IMR-90 (cell line): Measurements from ENCODE around the gene SPATS2L. TPM values are rescaled to one million over a fixed set of nuclear protein-coding genes. Genes with fewer than 3 reads are reported as not detected.
A peak's percentile ranks its signal among the peaks of the same experiment; 100 is the strongest.

Experiments
- ATAC-seq: fragments of 200-7000 bp; cut with Tn5 transposase; 2 replicates; pipeline ENCODE4 v1.9.1; 2020; ENCODE audit warnings: low read depth, mild to moderate bottlenecking, moderate library complexity
- BruUV-seq: library from RNA; stranded (reverse); fragments of 400-500 nt; replicated peaks from 2 replicates; lab custom pipeline; 2021; lab: Mats Ljungman, UMichigan
- CTCF ChIA-PET: fragments of 300-600 bp; formaldehyde crosslinking; extraction: SDS; loops from one replicate; lab custom pipeline; 2021; ENCODE audit warnings: antibody characterized with exemption; lab: Yijun Ruan, JAX
- POLR2A ChIA-PET: fragments of 300-600 bp; sonication (Branson Sonifier 250); formaldehyde crosslinking; loops from one replicate; lab custom pipeline; 2022; ENCODE audit warnings: antibody characterized with exemption; ENCODE audit not compliant: unreplicated experiment; lab: Charles Lee
- DNase-seq: peaks from one replicate; pipeline ENCODE4 v3.0.0; 2013
- H2AFZ ChIP-seq: replicated peaks from 2 replicates; pipeline ENCODE3; 2013; ENCODE audit warnings: low read length, mild to moderate bottlenecking; ENCODE audit not compliant: poor library complexity
- H2AK5ac ChIP-seq: 2 replicates; pipeline ENCODE4 v1.6.1; 2013; ENCODE audit warnings: low read depth, low read length, inconsistent platforms
- H2AK9ac ChIP-seq: replicated peaks from 2 replicates; pipeline ENCODE3; 2013; ENCODE audit warnings: mild to moderate bottlenecking, low read depth, low read length, moderate library complexity; ENCODE audit not compliant: poor library complexity
- H2BK120ac ChIP-seq: 2 replicates; pipeline ENCODE4 v1.6.1; 2013; ENCODE audit warnings: low read depth, low read length, inconsistent platforms
- H2BK15ac ChIP-seq: 3 replicates; pipeline ENCODE4 v1.6.1; 2013; ENCODE audit warnings: low read depth, low read length, inconsistent platforms
- H2BK20ac ChIP-seq: 2 replicates; pipeline ENCODE4 v1.6.1; 2013; ENCODE audit warnings: low read depth, mild to moderate bottlenecking, inconsistent platforms, low read length, moderate library complexity
- H2BK5ac ChIP-seq: 2 replicates; pipeline ENCODE4 v1.6.1; 2013; ENCODE audit warnings: mild to moderate bottlenecking, low read depth, low read length, inconsistent platforms; ENCODE audit not compliant: poor library complexity, severe bottlenecking
- H3K14ac ChIP-seq: replicated peaks from 2 replicates; pipeline ENCODE4 v1.6.1; 2013; ENCODE audit warnings: low read depth, low read length, inconsistent platforms
- H3K18ac ChIP-seq: 2 replicates; pipeline ENCODE4 v1.6.1; 2013; ENCODE audit warnings: low read depth, low read length, control low read depth
- H3K23ac ChIP-seq: 2 replicates; pipeline ENCODE4 v1.6.1; 2013; ENCODE audit warnings: low read depth, low read length, inconsistent platforms
- H3K27ac ChIP-seq: 2 replicates; pipeline ENCODE4 v1.5.1; 2013; ENCODE audit warnings: mild to moderate bottlenecking, control low read depth, low read length; ENCODE audit not compliant: insufficient read depth
- H3K27me3 ChIP-seq: 2 replicates; pipeline ENCODE4 v1.6.1; 2013; ENCODE audit warnings: low read length; ENCODE audit not compliant: control insufficient read depth, insufficient read depth
- H3K36me3 ChIP-seq: 2 replicates; pipeline ENCODE4 v1.6.1; 2013; ENCODE audit warnings: low read length, mixed read lengths; ENCODE audit not compliant: control insufficient read depth, insufficient read depth
- H3K4ac ChIP-seq: 2 replicates; pipeline ENCODE4 v1.6.1; 2013; ENCODE audit warnings: low read depth, low read length, inconsistent platforms
- H3K4me1 ChIP-seq: 2 replicates; pipeline ENCODE4 v1.6.1; 2013; ENCODE audit warnings: low read length, mixed read lengths; ENCODE audit not compliant: control insufficient read depth, insufficient read depth
- H3K4me2 ChIP-seq: 2 replicates; pipeline ENCODE4 v1.6.1; 2013; ENCODE audit warnings: low read depth, mild to moderate bottlenecking, control low read depth, low read length, moderate library complexity
- H3K4me3 ChIP-seq: 2 replicates; pipeline ENCODE4 v1.5.1; 2013; ENCODE audit warnings: low read depth, mild to moderate bottlenecking, control low read depth, low read length, moderate library complexity; ENCODE audit not compliant: insufficient read depth
- H3K56ac ChIP-seq: 2 replicates; pipeline ENCODE4 v1.6.1; 2013; ENCODE audit warnings: low read length, inconsistent platforms; ENCODE audit not compliant: insufficient read depth; ENCODE audit errors: extremely low read depth
- H3K79me1 ChIP-seq, 2 experiments: 2 replicates each; pipeline ENCODE4 v1.6.1; 2013; ENCODE audit warnings: low read length in 2 of 2, inconsistent platforms in 1 of 2, low read depth in 1 of 2
- H3K9ac ChIP-seq: 2 replicates; pipeline ENCODE4 v1.6.1; 2013; ENCODE audit warnings: low read depth, low read length, control low read depth
- H3K9me1 ChIP-seq: 2 replicates; pipeline ENCODE4 v1.6.1; 2013; ENCODE audit warnings: low read length, inconsistent platforms; ENCODE audit not compliant: insufficient read depth
- H3K9me3 ChIP-seq: 2 replicates; pipeline ENCODE4 v1.6.1; 2013; ENCODE audit warnings: low read length; ENCODE audit not compliant: control insufficient read depth, insufficient read depth
- H4K20me1 ChIP-seq: 2 replicates; pipeline ENCODE4 v1.6.1; 2013; ENCODE audit warnings: low read length, inconsistent platforms; ENCODE audit not compliant: insufficient read depth
- H4K5ac ChIP-seq: 2 replicates; pipeline ENCODE4 v1.6.1; 2013; ENCODE audit warnings: mild to moderate bottlenecking, low read depth, low read length, control low read depth
- H4K8ac ChIP-seq, 2 experiments: 2 replicates each; pipeline ENCODE4 v1.6.1; 2013; ENCODE audit warnings: low read depth in 2 of 2, low read length in 2 of 2, control low read depth in 1 of 2, inconsistent platforms in 1 of 2
- H4K91ac ChIP-seq: 2 replicates; pipeline ENCODE4 v1.6.1; 2013; ENCODE audit warnings: low read depth, low read length, inconsistent platforms; ENCODE audit not compliant: insufficient read depth
- BHLHE40 ChIP-seq: fragments of 150-350 bp; IDR thresholded peaks from 2 replicates; pipeline ENCODE4 v1.6.1; 2016; ENCODE audit warnings: mild to moderate bottlenecking, low read depth, low read length
- CEBPB ChIP-seq: IDR thresholded peaks from 2 replicates; pipeline ENCODE4 v1.6.1; 2012; ENCODE audit warnings: low read depth, low read length, improper control_type of control experiment
- CHD1 ChIP-seq: IDR thresholded peaks from 2 replicates; pipeline ENCODE4 v1.6.1; 2012; ENCODE audit warnings: low read depth, low read length, improper control_type of control experiment
- CTCF ChIP-seq: conservative IDR thresholded peaks from 2 replicates; pipeline ENCODE4 v1.5.1; 2012; ENCODE audit warnings: mild to moderate bottlenecking, low read depth, low read length, improper control_type of control experiment
- ELK1 ChIP-seq: fragments of 150-350 bp; IDR thresholded peaks from 2 replicates; pipeline ENCODE4 v1.6.1; 2016; ENCODE audit warnings: low read depth, mild to moderate bottlenecking, low read length, moderate library complexity, borderline replicate concordance
- MAFK ChIP-seq: IDR thresholded peaks from 2 replicates; pipeline ENCODE4 v1.6.1; 2012; ENCODE audit warnings: low read depth, low read length, improper control_type of control experiment
- MAZ ChIP-seq: IDR thresholded peaks from 2 replicates; pipeline ENCODE4 v1.6.1; 2012; ENCODE audit warnings: low read depth, mild to moderate bottlenecking, low read length, improper control_type of control experiment, moderate library complexity, borderline replicate concordance
- MXI1 ChIP-seq: IDR thresholded peaks from 2 replicates; pipeline ENCODE4 v1.6.1; 2012; ENCODE audit warnings: low read depth, mild to moderate bottlenecking, low read length, moderate library complexity, borderline replicate concordance
- NFE2L2 ChIP-seq: fragments of 150-350 bp; IDR thresholded peaks from 2 replicates; pipeline ENCODE4 v1.6.1; 2016; ENCODE audit warnings: low read depth, mild to moderate bottlenecking, low read length
- POLR2A ChIP-seq: IDR thresholded peaks from 2 replicates; pipeline ENCODE4 v1.6.1; 2012; ENCODE audit warnings: mild to moderate bottlenecking, low read depth, low read length
- RAD21 ChIP-seq: IDR thresholded peaks from 2 replicates; pipeline ENCODE4 v1.6.1; 2012; ENCODE audit warnings: low read length, improper control_type of control experiment
- RCOR1 ChIP-seq: IDR thresholded peaks from 2 replicates; pipeline ENCODE4 v1.6.1; 2012; ENCODE audit warnings: mild to moderate bottlenecking, low read length, improper control_type of control experiment; ENCODE audit not compliant: insufficient replicate concordance
- SMC3 ChIP-seq: fragments of 150-350 bp; IDR thresholded peaks from 2 replicates; pipeline ENCODE4 v1.6.1; 2016; ENCODE audit warnings: low read depth, mild to moderate bottlenecking, antibody characterized with exemption, low read length, moderate library complexity
- WGBS, 2 experiments: methylation state at CpG; one replicate each; pipeline versions ENCODE4 v1.1.5 to v1.1.7; 2013; ENCODE audit warnings: missing lambda C conversion rate in 2 of 2; ENCODE audit not compliant: insufficient read length in 1 of 2; ENCODE audit errors: extremely low coverage in 2 of 2; 5-methylcytosine and 5-hydroxymethylcytosine counted together
- dilution Hi-C: fragments of 300-500 bp; cut with HindIII; formaldehyde crosslinking; loops from one replicate; pipeline ENCODE4 v1.14.3; 2018; ENCODE audit warnings: low sequenced_read_pairs; ENCODE audit not compliant: unreplicated experiment
- in situ Hi-C: fragments of 300-500 bp; cut with MboI; formaldehyde crosslinking; loops from 3 replicates; pipeline ENCODE4 v1.14.3; 2019; ENCODE audit warnings: low sequenced_read_pairs, inconsistent platforms, mixed read lengths
- intact Hi-C: fragments of 100-400 bp; cut with micrococcal nuclease; formaldehyde crosslinking; loops from 2 replicates; pipeline ENCODE4 v1.10.0; 2022
- polyA plus RNA-seq, 3 experiments: library from polyadenylated mRNA; depleted of rRNA; stranded (reverse); fragments of >200 nt; gene quantifications; 2 replicates each; pipeline ENCODE4 v1.2.3, GENCODE V29; 2012; ENCODE audit warnings: low replicate concordance in 1 of 3
- total RNA-seq: library from RNA; depleted of rRNA; stranded (reverse); fragments of >200 nt; gene quantifications from 2 replicates; pipeline ENCODE4 v1.2.3, GENCODE V29; 2012

The SPATS2L gene
- total and polyA plus RNA-seq, 2 of the 4 experiments (the other 2 are of a cell fraction): 118 to 155 TPM

GRCh38 chr2:200509612-200510433 lies 203.3 kb downstream of the SPATS2L start, which contains the start of gene KCTD18:
Gene KCTD18 (minus strand): TSS chr2:200510068. CDS start chr2:200507016, 3,052 bp downstream.
- Histone ChIP-seq H4K8ac (peak within 1 kb of the TSS; percentile 97 to 99), H3K4me3 (peak within 1 kb of the TSS; percentile 86), H3K9ac (peak within 1 kb of the TSS; percentile 92), H2AK5ac (peak within 1 kb of the TSS; percentile 20), H2BK20ac (no peak within 1 kb of the TSS; the same call in 1 of the 2 replicates), H2AK9ac (peak within 1 kb of the TSS; percentile 96), H3K18ac (peak within 1 kb of the TSS; percentile 92), H3K4me1 (0 out of 2 replicates have a peak, but pooled peaks cover 2% of the 10 kb centered on the region), H3K27me3 (peaks cover 13% of the 10 kb centered on the region), H3K4ac (peak within 1 kb of the TSS; percentile 94), H2BK120ac (peak within 1 kb of the TSS; percentile 74), H3K14ac (peak within 1 kb of the TSS; percentile 95), H2BK5ac (peak within 1 kb of the TSS; percentile 65), H2AFZ (peak within 1 kb of the TSS; percentile 95), H2BK15ac (peak within 1 kb of the TSS; percentile 13; the same call in 1 of the 3 replicates), H3K36me3 (peaks cover 4% of the 10 kb centered on the region; the same call in 1 of the 2 replicates), H4K5ac (peak within 1 kb of the TSS; percentile 98), H3K9me1 (peaks cover 6% of the 10 kb centered on the region), H3K27ac (peak within 1 kb of the TSS; percentile 75), H3K23ac (peak within 1 kb of the TSS; percentile 98), H3K79me1 (peaks cover 14 to 16% of the 10 kb centered on the region in 2 experiments), H3K56ac (peak within 1 kb of the TSS; percentile 85), H4K91ac (peak within 1 kb of the TSS; percentile 91), H4K20me1 (no peaks in the 10 kb centered on the region; the same call in 1 of the 2 replicates), H3K4me2 (peak within 1 kb of the TSS; percentile 94), H3K9me3 (no peaks in the 10 kb centered on the region)
- DNase-seq (peak; percentile 80), ATAC-seq (peak; percentile 99)
- intact Hi-C loops: no loop called here
- in situ Hi-C loops: no loop called here
- TF ChIP-seq MAZ (peak; percentile 94), RAD21 (peak; percentile 63), CHD1 (no peak), NFE2L2 (no peak), MXI1 (peak; percentile 85; the same call in 1 of the 2 replicates), POLR2A (peak; percentile 64), CTCF (peak; percentile 93), BHLHE40 (no peak), ELK1 (no peak), CEBPB (no peak), RCOR1 (peak; percentile 40), MAFK (no peak), SMC3 (peak; percentile 61)
- no TSS peak for BruUV-seq
- ChIA-PET POLR2A (interaction anchor here (0.6 kb wide), 1 partner anchor 189 kb away, joined by 3 read pairs; no protein-coding TSS in a partner anchor), CTCF (interaction anchor here (0.6 to 1.5 kb wide), 8 partner anchors 10 to 536 kb away, joined by 3 to 6 read pairs (median 3); no protein-coding TSS in a partner anchor)
- dilution Hi-C loops: no loop called here
- 1% methylated on average over 14 of the region's 78 CpGs; no CpG with 5 or more reads in 1 of the 2 experiments for WGBS, 2 experiments
